NCI-H510A (cell line): ENCODE measurements around the gene UBA5.

Experiments used
- DNase-seq: peaks from one replicate; lab custom pipeline; 2025; lab: John Stamatoyannopoulos, UW

The UBA5 gene

GRCh38 chr3:132716372-132716771 lies 56.2 kb downstream of the UBA5 start:
- DNase-seq = no peak

GRCh38 chr3:132720228-132720627 lies 60.1 kb downstream of the UBA5 start:
- DNase-seq = no peak

GRCh38 chr3:132721479-132722164 lies 61.5 kb downstream of the UBA5 start:
- peak; percentile 16 for DNase-seq

GRCh38 chr3:132722165-132723023 lies 62.3 kb downstream of the UBA5 start, which contains the start of gene NPHP3:
NPHP3 (minus strand) TSS chr3:132722409; CDS start chr3:132722355, 54 bp downstream.
- DNase-seq = peak; percentile 63

- no peak for DNase-seq
These were observed 63.2 kb downstream of the UBA5 start for GRCh38 chr3:132723024-132723950.

- DNase-seq = no peak
These were observed 66.3 kb downstream of the UBA5 start for GRCh38 chr3:132726341-132726823.
